Islet precursor cell (in vitro differentiated cells): Measurements from ENCODE around the gene ANKRD30BL.
"Not testable (repeated sequence)": the region's sequence is repeated elsewhere in the genome, so short reads cannot be mapped to it uniquely, and the experiment has no call there.

Experiments used
- DNase-seq: peaks from one replicate; pipeline ENCODE4 v3.0.0-alpha.2; 2018

Gene ANKRD30BL, protein sequence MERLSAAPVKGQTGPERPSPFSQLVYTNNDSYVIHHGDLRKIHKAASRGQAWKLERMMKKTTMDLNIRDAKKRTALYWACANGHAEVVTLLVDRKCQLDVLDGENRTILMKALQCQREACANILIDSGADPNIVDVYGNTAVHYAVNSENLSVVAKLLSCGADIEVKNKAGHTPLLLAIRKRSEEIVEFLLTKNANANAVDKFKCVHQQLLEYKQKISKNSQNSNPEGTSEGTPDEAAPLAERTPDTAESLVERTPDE

DNA sequence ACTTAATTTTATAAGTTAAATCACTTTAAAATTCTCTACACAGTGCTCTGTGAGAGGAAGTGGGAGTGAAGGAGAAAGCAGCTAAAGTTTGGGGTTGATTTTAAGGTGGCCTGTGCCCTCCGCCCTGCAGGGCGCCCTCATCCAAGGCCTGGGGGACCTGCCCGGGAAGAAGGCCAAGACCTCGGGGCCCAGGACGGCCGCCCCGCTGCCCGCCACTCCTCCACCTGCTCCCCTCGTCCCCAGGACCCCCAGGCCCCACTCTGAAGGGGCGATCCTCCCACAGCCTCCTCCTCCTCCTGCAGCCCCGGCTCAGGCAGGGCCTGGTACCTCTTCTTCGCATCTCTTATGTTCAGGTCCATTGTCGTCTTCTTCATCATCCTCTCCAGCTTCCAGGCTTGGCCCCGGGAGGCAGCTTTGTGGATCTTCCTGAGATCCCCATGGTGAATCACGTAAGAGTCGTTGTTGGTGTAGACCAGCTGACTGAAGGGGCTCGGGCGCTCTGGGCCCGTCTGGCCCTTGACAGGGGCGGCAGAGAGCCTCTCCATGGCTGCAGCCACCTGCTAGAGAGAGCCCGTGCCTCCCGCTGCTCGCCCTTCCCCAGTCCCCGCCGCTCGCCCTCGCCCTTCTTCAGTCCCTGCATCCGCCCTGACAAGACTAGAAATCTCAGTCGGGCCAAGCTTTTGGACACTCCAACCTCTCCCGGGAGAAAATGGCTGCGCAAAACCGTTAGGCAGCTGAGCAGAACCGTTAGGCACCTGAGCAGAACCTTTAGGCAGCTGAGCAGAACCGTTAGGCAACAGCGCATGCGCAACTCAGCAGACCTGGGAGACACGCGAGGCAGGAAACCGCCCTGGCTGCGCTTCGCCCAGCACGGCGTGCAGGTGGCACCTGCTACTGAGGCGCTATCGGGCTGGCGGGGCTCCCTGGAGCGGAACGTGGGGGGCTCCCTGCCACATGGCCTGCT is at the start of gene ANKRD30BL:
TSS of gene ANKRD30BL (minus strand) at position 792 of the 964 bp plus-strand sequence. CDS start at position 545, 247 bp downstream.
- not testable (repeated sequence) for DNase-seq

DNA sequence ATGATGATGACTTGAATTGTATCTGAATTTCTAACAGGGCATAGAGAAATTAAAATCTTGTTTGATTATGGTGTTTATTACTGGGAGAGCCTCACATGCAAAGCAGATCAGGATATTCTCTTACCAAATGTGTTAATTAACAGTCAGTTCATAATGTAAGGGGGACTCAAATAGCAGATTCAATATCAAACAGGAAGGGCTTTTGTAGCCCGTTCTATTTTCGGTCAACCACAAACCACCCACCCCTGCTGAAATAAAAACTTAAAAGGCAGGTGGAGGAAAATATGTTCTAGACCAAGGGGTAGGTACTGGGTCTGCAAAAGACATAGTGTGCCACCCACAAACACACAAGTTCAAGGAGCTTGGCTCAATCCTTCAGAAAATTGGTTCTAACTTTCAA is 41.1 kb upstream of the ANKRD30BL start:
- DNase-seq = not testable (repeated sequence)

DNA sequence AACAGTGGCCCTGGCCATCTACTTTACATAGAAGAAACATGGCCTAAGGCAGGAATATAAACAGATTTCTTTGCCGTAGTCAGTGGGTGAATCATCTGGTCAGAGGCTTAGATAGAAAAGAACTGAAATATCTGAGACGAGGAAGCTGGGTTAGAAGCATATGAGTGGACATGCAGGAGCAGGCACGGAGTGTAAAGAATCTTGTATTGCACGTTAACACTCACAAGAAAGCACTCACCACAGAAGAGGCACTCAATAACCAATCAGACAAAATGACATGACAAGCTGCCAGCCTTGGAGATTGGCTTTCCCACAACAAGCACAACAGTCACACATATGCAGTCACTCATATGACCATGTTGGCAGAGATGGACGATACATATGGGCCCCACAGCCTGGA is 31.1 kb upstream of the ANKRD30BL start:
- not testable (repeated sequence) for DNase-seq

DNA sequence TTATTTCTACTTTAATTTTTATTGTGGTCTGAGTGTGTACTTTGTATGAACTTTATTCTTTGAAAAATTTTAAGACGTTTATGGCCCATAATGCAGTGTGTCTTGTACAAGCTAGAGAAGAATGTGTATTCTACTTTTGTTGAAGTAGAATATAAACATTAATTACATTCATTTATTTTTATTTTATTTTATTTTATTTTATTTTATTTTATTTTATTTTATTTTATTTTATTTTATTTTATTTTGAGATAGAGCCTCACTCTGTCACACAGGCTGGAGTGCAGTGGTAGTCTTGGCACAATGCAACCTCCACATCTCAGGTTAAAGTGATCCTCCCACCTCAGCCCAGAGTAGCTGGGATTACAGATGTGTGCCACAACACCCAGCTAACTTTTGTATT is 5.3 kb upstream of the ANKRD30BL start:
- not testable (repeated sequence) for DNase-seq

DNA sequence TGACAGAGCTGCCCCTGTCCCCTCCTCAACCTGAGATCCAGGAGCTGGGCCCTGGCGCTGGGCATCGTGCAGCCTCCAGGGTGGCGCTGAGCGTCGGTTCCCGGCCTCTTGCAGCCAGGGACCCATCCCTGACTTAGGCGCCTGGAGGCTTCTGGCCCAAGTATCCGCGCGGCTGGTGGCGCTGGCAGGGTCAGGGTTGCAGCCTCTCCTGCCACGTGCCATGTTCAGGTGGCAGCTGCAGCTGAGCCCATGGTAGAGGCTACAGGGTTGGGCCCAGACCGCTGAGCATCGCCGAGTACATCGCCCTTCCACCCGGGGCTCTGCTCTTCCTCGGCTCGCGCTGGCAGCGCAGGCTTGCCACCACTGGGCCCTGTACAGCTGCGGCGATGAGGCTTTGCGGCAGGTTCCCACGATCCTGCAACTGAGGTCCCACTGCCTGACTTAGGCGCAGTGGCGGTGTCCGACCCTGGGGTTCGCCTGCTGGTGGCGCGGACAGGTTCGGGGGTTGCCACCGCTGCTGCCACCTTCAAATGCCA is 441 bp upstream of the ANKRD30BL start:
- DNase-seq = not testable (repeated sequence)

DNA sequence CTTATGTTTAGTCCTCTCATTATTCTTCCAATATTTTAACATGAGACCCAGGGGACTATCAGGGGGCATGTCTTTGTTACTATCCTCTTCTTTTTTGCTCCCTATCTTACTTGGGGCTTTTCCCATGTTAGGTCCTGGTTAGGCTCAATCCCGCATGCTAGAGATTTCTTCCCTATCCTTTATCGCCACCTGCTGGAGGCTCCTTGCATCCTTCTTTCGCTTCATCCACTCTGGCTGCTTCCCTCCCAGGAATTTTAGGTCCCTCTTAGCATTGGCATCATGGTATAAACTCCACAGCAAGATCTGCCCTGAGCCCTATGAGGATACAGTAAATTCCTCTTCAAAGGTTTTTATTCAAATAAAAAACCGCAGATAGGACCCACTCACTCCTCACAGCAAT is 15.0 kb downstream of the ANKRD30BL start:
- DNase-seq = peak; percentile 68
